Suprapubic skin (tissue), 4 donors: ENCODE results near the gene SLC9A2. TPM values are rescaled to one million over a fixed set of nuclear protein-coding genes. Genes with fewer than 3 reads are reported as not detected.

ENCODE experiments used
- DNase-seq, 2 donors: peaks; one replicate each; pipeline ENCODE4 v3.0.0-alpha.2; 2019; ENCODE audit warnings: low spot score in 2 of 2
- H3K27ac ChIP-seq: fragments of 200-600 bp; sonication (generic); one replicate; pipeline ENCODE4 v1.5.1; 2019
- H3K27me3 ChIP-seq: fragments of 200-600 bp; sonication (generic); one replicate; pipeline ENCODE4 v1.5.1; 2019
- H3K36me3 ChIP-seq: fragments of 200-600 bp; sonication (generic); one replicate; pipeline ENCODE4 v1.5.1; 2019
- H3K4me1 ChIP-seq: fragments of 200-600 bp; sonication (generic); one replicate; pipeline ENCODE4 v1.5.1; 2019
- H3K4me3 ChIP-seq: fragments of 200-600 bp; sonication (generic); one replicate; pipeline ENCODE4 v1.5.1; 2019; ENCODE audit warnings: mild to moderate bottlenecking
- H3K9me3 ChIP-seq: fragments of 200-600 bp; sonication (generic); one replicate; pipeline ENCODE4 v1.5.1; 2019
- CTCF ChIP-seq, 2 donors: fragments of 200-600 bp in 1 of 2; fragments of 450-650 bp in 1 of 2; sonication (generic) in 1 of 2; IDR thresholded peaks; one replicate each; pipeline ENCODE4 v1.5.1; 2016 to 2019; ENCODE audit warnings: antibody characterized with exemption in 2 of 2, mild to moderate bottlenecking in 1 of 2, moderate library complexity in 1 of 2
- EP300 ChIP-seq: sonication (generic); formaldehyde crosslinking; IDR thresholded peaks from one replicate; pipeline ENCODE4 v1.6.1; 2017; ENCODE audit warnings: antibody characterized with exemption
- POLR2A ChIP-seq, 2 donors: fragments of 450-650 bp; IDR thresholded peaks; one replicate each; pipeline ENCODE4 v1.6.1; 2017; ENCODE audit warnings: antibody characterized with exemption in 2 of 2, mild to moderate bottlenecking in 2 of 2, moderate library complexity in 2 of 2
- POLR2AphosphoS5 ChIP-seq, 3 donors: sonication (generic); formaldehyde crosslinking; IDR thresholded peaks; one replicate each; pipeline ENCODE4 v1.6.1; 2017; ENCODE audit warnings: antibody characterized with exemption in 3 of 3
- WGBS: methylation state at CpG from one replicate; pipeline ENCODE4 v1.1.5; 2018; 5-methylcytosine and 5-hydroxymethylcytosine counted together
- total RNA-seq, 4 donors: library from RNA; depleted of rRNA; stranded (reverse); fragments of >200 nt; gene quantifications; one replicate each; pipeline ENCODE4 v1.1.0, GENCODE V29; 2016

The SLC9A2 gene
- total RNA-seq, 4 donors from 2014 or later = 1.2 to 3.9 (median 2.8) TPM

GRCh38 chr2:102668171-102668570 lies 48.8 kb downstream of the SLC9A2 start:
- 74% methylated on average over 4 of the region's 4 CpGs for WGBS
- H3K36me3 ChIP-seq = no peaks in the 10 kb centered on the region
- DNase-seq = no peak
- H3K27me3 ChIP-seq = no peaks in the 10 kb centered on the region
- H3K4me3 ChIP-seq = no peak overlapping the region
- H3K9me3 ChIP-seq = no peaks in the 10 kb centered on the region
- no peak for TF ChIP-seq EP300
- no peaks in the 10 kb centered on the region for H3K4me1 ChIP-seq
- H3K27ac ChIP-seq = no peak overlapping the region

- no peak for DNase-seq
- no peak overlapping the region for H3K4me3 ChIP-seq
- TF ChIP-seq CTCF (IDR thresholded peaks at IDR 0.05) (no peak), POLR2A (IDR thresholded peaks at IDR 0.05) (no peak), POLR2AphosphoS5 (IDR thresholded peaks at IDR 0.05) (no peak), EP300 (no peak)
- H3K27ac ChIP-seq = no peak overlapping the region
- no peaks in the 10 kb centered on the region for H3K27me3 ChIP-seq
- no peaks in the 10 kb centered on the region for H3K4me1 ChIP-seq
- no peaks in the 10 kb centered on the region for H3K36me3 ChIP-seq
- no peaks in the 10 kb centered on the region for H3K9me3 ChIP-seq
- WGBS = 95% methylated on average over 1 of the region's 1 CpG
Observed at GRCh38 chr2:102669401-102669800, 50.0 kb downstream of the SLC9A2 start.

GRCh38 chr2:102672107-102672776 lies 52.9 kb downstream of the SLC9A2 start:
- Histone ChIP-seq H3K36me3 (no peaks in the 10 kb centered on the region), H3K4me3 (no peak overlapping the region), H3K27me3 (no peaks in the 10 kb centered on the region), H3K27ac (no peak overlapping the region), H3K4me1 (no peaks in the 10 kb centered on the region), H3K9me3 (no peaks in the 10 kb centered on the region)
- DNase-seq = no peak
- WGBS = 58% methylated on average over 4 of the region's 4 CpGs
- TF ChIP-seq EP300 (no peak), POLR2AphosphoS5 (IDR thresholded peaks at IDR 0.05) (no peak), POLR2A (IDR thresholded peaks at IDR 0.05) (no peak), CTCF (IDR thresholded peaks at IDR 0.05) (no peak)

GRCh38 chr2:102674370-102674769 lies 55.0 kb downstream of the SLC9A2 start:
- Histone ChIP-seq H3K4me1 (no peaks in the 10 kb centered on the region), H3K27ac (no peak overlapping the region), H3K36me3 (no peaks in the 10 kb centered on the region), H3K27me3 (no peaks in the 10 kb centered on the region), H3K9me3 (no peaks in the 10 kb centered on the region), H3K4me3 (no peak overlapping the region)
- no peak for DNase-seq
- 95% methylated on average over 2 of the region's 2 CpGs for WGBS
- no peak for TF ChIP-seq POLR2A (IDR thresholded peaks at IDR 0.05)
- TF ChIP-seq CTCF (IDR thresholded peaks at IDR 0.05) = no peak
- no peak for TF ChIP-seq EP300
- TF ChIP-seq POLR2AphosphoS5 (IDR thresholded peaks at IDR 0.05) = no peak

GRCh38 chr2:102674836-102675235 lies 55.5 kb downstream of the SLC9A2 start:
- Histone ChIP-seq H3K27ac (no peak overlapping the region), H3K9me3 (no peaks in the 10 kb centered on the region), H3K4me3 (no peak overlapping the region), H3K4me1 (no peaks in the 10 kb centered on the region), H3K36me3 (no peaks in the 10 kb centered on the region), H3K27me3 (no peaks in the 10 kb centered on the region)
- TF ChIP-seq POLR2AphosphoS5 (IDR thresholded peaks at IDR 0.05) (no peak), POLR2A (IDR thresholded peaks at IDR 0.05) (no peak), EP300 (no peak), CTCF (IDR thresholded peaks at IDR 0.05) (no peak)
- 84% methylated on average over 4 of the region's 4 CpGs for WGBS
- no peak for DNase-seq
